ENCODE measurements around the gene LMTK2.

Gene LMTK2

DNA sequence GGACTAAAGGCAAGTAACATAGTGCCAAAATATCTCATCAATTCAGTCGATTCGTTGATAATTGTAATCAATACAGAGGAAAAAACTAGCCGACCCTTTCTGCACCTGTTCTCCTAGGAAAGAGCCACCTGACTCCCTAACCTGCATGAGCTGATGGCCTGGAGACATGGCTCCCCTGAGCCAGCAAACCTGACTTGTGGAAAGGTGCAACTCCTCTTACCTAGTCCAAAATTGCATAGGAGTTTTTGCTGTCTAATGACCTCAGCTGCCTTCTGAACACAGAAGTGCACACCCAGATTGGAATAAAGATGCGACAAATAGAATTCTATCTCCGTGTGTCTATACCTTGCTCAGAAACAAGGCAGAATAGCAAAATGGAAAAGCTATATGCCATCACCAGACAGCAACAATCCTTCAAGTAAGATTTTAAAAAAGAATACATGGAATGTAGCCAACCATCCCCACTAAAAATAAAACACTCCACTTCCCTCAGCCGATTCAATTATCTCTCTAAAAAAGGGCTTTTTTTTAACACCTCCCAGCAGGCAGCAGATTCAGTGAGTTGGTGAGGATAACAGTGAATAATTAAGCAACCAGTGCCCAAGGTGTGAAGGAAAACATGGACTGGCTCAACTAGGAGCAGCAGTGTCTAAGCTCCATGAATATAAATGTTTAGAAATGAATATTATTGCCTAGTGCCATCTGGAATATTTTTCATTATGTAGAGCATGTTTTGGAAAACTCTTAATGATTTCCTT is 26.6 kb upstream of the LMTK2 start:
- H3K4me3 ChIP-seq: no peak overlapping the region
- H3K9me3 ChIP-seq: peaks cover 0 to 2% (median 0%) of the 10 kb centered on the region in 3 donors
- peaks cover 0 to 3% of the 10 kb centered on the region in 2 donors for H3K27me3 ChIP-seq
- H3K4me1 ChIP-seq: no peaks in the 10 kb centered on the region
- intact Hi-C loops (cut with DNase I; ENCODE audit: low total_unique reads): no loop called here
- TF ChIP-seq, protein P1, sequence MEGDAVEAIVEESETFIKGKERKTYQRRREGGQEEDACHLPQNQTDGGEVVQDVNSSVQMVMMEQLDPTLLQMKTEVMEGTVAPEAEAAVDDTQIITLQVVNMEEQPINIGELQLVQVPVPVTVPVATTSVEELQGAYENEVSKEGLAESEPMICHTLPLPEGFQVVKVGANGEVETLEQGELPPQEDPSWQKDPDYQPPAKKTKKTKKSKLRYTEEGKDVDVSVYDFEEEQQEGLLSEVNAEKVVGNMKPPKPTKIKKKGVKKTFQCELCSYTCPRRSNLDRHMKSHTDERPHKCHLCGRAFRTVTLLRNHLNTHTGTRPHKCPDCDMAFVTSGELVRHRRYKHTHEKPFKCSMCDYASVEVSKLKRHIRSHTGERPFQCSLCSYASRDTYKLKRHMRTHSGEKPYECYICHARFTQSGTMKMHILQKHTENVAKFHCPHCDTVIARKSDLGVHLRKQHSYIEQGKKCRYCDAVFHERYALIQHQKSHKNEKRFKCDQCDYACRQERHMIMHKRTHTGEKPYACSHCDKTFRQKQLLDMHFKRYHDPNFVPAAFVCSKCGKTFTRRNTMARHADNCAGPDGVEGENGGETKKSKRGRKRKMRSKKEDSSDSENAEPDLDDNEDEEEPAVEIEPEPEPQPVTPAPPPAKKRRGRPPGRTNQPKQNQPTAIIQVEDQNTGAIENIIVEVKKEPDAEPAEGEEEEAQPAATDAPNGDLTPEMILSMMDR (IDR thresholded peaks at IDR 0.05): no peak
- H3K36me3 ChIP-seq: no peaks in the 10 kb centered on the region
- peak in 1 of 2 donors; percentile 6 for DNase-seq
- H3K27ac ChIP-seq: no peak overlapping the region

DNA sequence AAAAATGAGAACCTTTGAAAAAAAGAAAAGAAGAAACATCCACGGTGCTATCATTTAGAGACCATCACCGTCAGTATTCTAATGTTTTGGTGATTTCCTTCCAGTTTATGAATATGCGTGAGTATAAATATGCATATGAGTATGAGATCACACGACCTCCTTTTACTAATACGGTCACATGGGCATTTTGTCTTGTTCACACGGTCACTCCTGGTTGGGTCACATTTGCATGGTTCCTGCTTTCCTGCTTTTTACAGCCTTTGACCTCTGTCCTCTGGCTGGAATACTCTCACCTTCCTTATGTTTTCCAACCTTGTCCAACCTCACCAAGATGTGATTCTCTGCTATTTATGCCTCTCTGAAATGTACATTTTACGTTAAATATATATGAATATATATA is 25.3 kb upstream of the LMTK2 start:
- Histone ChIP-seq H3K4me1 (no peaks in the 10 kb centered on the region), H3K9me3 (no peaks in the 10 kb centered on the region), H3K27me3 (peaks cover 0 to 3% of the 10 kb centered on the region in 2 donors), H3K4me3 (no peak overlapping the region), H3K27ac (no peak overlapping the region), H3K36me3 (no peaks in the 10 kb centered on the region)
- intact Hi-C loops (cut with DNase I; ENCODE audit: low total_unique reads): no loop called here
- no peak for DNase-seq
- TF ChIP-seq, protein P1 (IDR thresholded peaks at IDR 0.05): no peak

DNA sequence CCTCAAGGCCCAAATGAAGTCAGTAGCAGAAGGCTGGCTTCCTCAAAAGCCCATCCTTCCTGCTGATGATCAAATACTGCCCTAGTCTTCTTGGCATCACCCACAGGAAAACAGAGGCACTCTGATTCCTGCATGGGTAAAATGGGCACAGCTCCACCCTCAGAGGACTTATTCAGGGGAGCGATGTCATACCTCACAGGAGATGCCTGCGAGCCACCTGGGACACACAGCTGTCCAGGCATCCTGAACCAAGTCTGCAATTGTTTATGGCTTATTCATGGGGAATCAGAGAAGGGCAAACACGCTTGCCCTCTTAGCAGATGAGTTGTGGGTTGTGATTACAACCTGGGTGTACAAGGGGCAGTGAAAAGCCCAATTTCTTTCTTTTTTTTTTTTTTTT is 22.0 kb upstream of the LMTK2 start:
- intact Hi-C loops (cut with DNase I; ENCODE audit: low total_unique reads): no loop called here
- no peak overlapping the region for H3K4me3 ChIP-seq

GRCh38 chr7:98085674-98086073 is 21.0 kb upstream of the LMTK2 start:
- TF ChIP-seq, protein P1 (IDR thresholded peaks at IDR 0.05): no peak
- Histone ChIP-seq H3K4me3 (no peak overlapping the region), H3K36me3 (no peaks in the 10 kb centered on the region), H3K4me1 (no peaks in the 10 kb centered on the region), H3K27me3 (no peaks in the 10 kb centered on the region), H3K27ac (no peak overlapping the region), H3K9me3 (no peaks in the 10 kb centered on the region)
- intact Hi-C loops (cut with DNase I; ENCODE audit: low total_unique reads): no loop called here
- peak in 1 of 2 donors; percentile 15 for DNase-seq

More for the DNA sequence above, 22.0 kb upstream of the LMTK2 start:
- Histone ChIP-seq H3K4me1 (no peaks in the 10 kb centered on the region), H3K27ac (no peak overlapping the region), H3K27me3 (no peaks in the 10 kb centered on the region), H3K36me3 (no peaks in the 10 kb centered on the region), H3K9me3 (no peaks in the 10 kb centered on the region)
- DNase-seq: no peak
- TF ChIP-seq, protein P1 (IDR thresholded peaks at IDR 0.05): no peak

GRCh38 chr7:98086281-98086718 is 20.4 kb upstream of the LMTK2 start:
- Histone ChIP-seq H3K9me3 (no peaks in the 10 kb centered on the region), H3K27me3 (no peaks in the 10 kb centered on the region), H3K36me3 (no peaks in the 10 kb centered on the region), H3K4me1 (no peaks in the 10 kb centered on the region), H3K27ac (no peak overlapping the region), H3K4me3 (no peak overlapping the region)
- TF ChIP-seq, protein P1 (IDR thresholded peaks at IDR 0.05): no peak
- DNase-seq: peak in 1 of 2 donors; percentile 32
- intact Hi-C loops (cut with DNase I; ENCODE audit: low total_unique reads): no loop called here
